CD4-positive, alpha-beta T cell treated with Interleukin-12 subunit alpha and Interleukin-12 subunit beta, for 1 hour (primary cell): ENCODE results near the gene CAND2.
A peak's percentile ranks its signal among the peaks of the same experiment; 100 is the strongest.
"Not testable (repeated sequence)": the region's sequence is repeated elsewhere in the genome, so short reads cannot be mapped to it uniquely, and the experiment has no call there.

ENCODE experiments used
- DNase-seq: peaks from one replicate; pipeline ENCODE4 v3.0.0-alpha.2; 2020

The CAND2 gene

GRCh38 chr3:12772462-12772861, 24.0 kb upstream of the CAND2 start:
- DNase-seq, result no peak

- DNase-seq, result no peak
Measured at GRCh38 chr3:12773030-12773709, 23.3 kb upstream of the CAND2 start.

GRCh38 chr3:12773710-12774086, 22.8 kb upstream of the CAND2 start:
- no peak for DNase-seq

- no peak for DNase-seq
Measured at GRCh38 chr3:12774619-12775018, 21.9 kb upstream of the CAND2 start.

GRCh38 chr3:12775226-12775625, 21.3 kb upstream of the CAND2 start:
- DNase-seq, result no peak

- not testable (repeated sequence) for DNase-seq
Measured at GRCh38 chr3:12775970-12776369, 20.5 kb upstream of the CAND2 start.

- DNase-seq, result no peak
Measured at GRCh38 chr3:12777171-12777570, 19.3 kb upstream of the CAND2 start.

- no peak for DNase-seq
Measured at GRCh38 chr3:12780751-12781150, 15.7 kb upstream of the CAND2 start.

GRCh38 chr3:12782172-12782815, 14.2 kb upstream of the CAND2 start:
- DNase-seq, result no peak

- DNase-seq, result no peak
Measured at GRCh38 chr3:12785096-12785495, 11.4 kb upstream of the CAND2 start.

- DNase-seq, result peak; percentile 62
Measured at GRCh38 chr3:12787346-12787745, 9.1 kb upstream of the CAND2 start.

- DNase-seq, result not testable (repeated sequence)
Measured at GRCh38 chr3:12787967-12788690, 8.4 kb upstream of the CAND2 start.

- no peak for DNase-seq
Measured at GRCh38 chr3:12791430-12791829, 5.0 kb upstream of the CAND2 start.

- DNase-seq, result no peak
Measured at GRCh38 chr3:12793701-12794100, 2.8 kb upstream of the CAND2 start.

- DNase-seq, result no peak
Measured at GRCh38 chr3:12797124-12797891, 828 bp downstream of the CAND2 start.

GRCh38 chr3:12797892-12798558, 1.5 kb downstream of the CAND2 start:
- DNase-seq, result no peak

- DNase-seq, result no peak
Measured at GRCh38 chr3:12798559-12799179, 2.2 kb downstream of the CAND2 start.

GRCh38 chr3:12799525-12800440, 3.3 kb downstream of the CAND2 start:
- no peak for DNase-seq

GRCh38 chr3:12803371-12803770, 6.9 kb downstream of the CAND2 start:
- DNase-seq, result no peak

GRCh38 chr3:12807066-12807465, 10.6 kb downstream of the CAND2 start:
- no peak for DNase-seq
